AG10803 (cell line): ENCODE measurements around the gene CXCL16.

Experiments used
- DNase-seq: peaks from one replicate; pipeline ENCODE4 v3.0.0; 2010; ENCODE audit warnings: low read depth
- H3K4me3 ChIP-seq: 2 replicates; pipeline ENCODE4 v1.5.1; 2011; ENCODE audit warnings: mild to moderate bottlenecking, low read length, control low read depth
- CTCF ChIP-seq: conservative IDR thresholded peaks from 2 replicates; pipeline ENCODE4 v1.5.1; 2011; ENCODE audit warnings: mild to moderate bottlenecking, low read length, control low read depth, inconsistent platforms

Gene CXCL16

DNA sequence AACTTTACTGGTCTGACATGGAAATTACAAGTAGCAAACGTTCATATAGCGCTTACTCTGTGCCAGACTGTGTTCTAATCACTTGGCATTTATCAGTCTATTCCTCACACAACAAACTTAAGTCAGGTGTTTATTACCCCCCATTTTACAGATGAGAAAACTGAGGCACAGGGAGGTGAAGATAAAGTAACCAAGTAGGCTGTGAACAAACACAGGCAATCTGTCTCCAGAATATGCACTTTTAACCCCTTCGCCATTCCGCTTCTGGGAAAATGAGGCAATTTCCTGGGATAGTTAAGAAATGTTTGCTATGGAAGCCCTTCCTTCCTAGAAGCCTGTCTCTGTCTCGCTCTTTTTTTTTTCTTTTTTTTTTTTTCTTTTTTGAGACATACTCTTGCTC, 12.2 kb upstream of the CXCL16 start:
- no peak for TF ChIP-seq CTCF
- no peak overlapping the region for H3K4me3 ChIP-seq
- peak; percentile 32 for DNase-seq

DNA sequence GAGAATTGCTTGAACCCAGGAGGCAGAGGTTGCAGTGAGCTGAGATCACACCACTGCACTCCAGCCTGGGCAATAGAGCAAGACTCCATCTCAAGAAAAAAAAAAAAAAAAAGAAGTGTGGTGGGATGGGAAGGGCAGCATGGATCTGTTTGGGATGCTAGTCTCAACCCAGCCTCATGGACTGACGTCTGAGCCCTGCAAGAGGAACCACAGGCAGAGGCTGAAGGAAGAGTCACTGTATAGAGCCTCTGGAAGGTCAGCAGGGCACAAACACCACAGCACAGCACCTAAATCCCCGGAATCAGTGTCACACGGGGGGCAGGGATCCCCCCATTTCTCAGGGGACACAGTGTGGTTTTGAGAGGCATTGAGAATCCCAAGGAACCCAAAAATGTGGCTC, 10.9 kb upstream of the CXCL16 start:
- TF ChIP-seq CTCF, result no peak
- H3K4me3 ChIP-seq, result no peak overlapping the region
- no peak for DNase-seq

DNA sequence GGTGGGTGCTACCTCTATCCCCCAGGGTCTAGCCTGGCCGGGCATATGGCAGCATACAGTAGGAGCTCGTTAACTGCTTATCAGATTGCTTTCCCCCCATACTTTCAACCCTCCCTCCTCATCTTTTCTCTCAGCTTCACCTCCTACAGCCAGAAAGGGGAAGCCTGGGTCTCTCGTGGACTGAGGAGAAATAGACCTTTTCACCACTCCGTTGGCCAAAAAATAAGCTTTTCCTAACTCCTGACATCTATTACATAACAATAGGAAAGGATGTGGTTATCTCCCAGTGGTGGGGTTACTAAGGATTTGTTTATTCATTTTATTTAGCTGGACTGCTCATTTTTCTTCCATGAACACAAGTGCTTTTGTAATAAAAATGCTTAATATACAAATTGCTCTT, 9.0 kb upstream of the CXCL16 start:
- no peak for TF ChIP-seq CTCF
- no peak for DNase-seq
- no peak overlapping the region for H3K4me3 ChIP-seq

- H3K4me3 ChIP-seq, result no peak overlapping the region
- peak; percentile 5 for DNase-seq
- no peak for TF ChIP-seq CTCF
Measured at GRCh38 chr17:4747847-4748246, 8.1 kb upstream of the CXCL16 start.

GRCh38 chr17:4744999-4745969, 5.6 kb upstream of the CXCL16 start:
- TF ChIP-seq CTCF, result no peak
- H3K4me3 ChIP-seq, result no peak overlapping the region
- no peak for DNase-seq

GRCh38 chr17:4743898-4744297, 4.2 kb upstream of the CXCL16 start:
- H3K4me3 ChIP-seq, result no peak overlapping the region
- DNase-seq, result no peak
- TF ChIP-seq CTCF, result no peak

DNA sequence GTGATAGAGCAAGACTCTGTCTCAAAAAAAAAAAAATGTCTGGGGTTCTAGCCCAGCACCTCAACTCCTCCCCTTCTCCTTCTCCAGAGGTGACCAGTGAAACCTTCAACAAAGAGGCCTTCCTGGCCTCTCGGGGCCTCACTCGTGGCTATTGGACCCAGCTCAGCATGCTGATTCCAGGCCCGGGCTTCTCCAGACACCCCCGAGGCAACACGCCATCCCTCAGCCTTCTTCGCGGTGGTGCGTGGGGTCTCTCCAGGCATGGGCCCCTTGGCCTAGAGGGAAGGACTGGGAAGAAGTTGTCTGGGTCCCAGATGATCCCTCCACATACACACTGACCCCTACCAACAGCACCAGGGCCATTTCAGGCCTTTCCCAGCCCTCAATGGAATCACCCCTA, 3.5 kb upstream of the CXCL16 start:
- TF ChIP-seq CTCF, result no peak
- no peak overlapping the region for H3K4me3 ChIP-seq
- DNase-seq, result no peak
